Lung (tissue), 12 donors: Measurements from ENCODE around the gene PRSS2. TPM values are rescaled to one million over a fixed set of nuclear protein-coding genes. Genes with fewer than 3 reads are reported as not detected.

Experiments
- ATAC-seq: fragments of 200-7000 bp; cut with Tn5 transposase; one replicate; pipeline ENCODE4 v1.9.1; 2020; ENCODE audit warnings: moderate number of reproducible peaks; ENCODE audit not compliant: insufficient read depth, low FRiP score
- DNase-seq, 3 donors: peaks; one replicate each; pipeline ENCODE4 v3.0.0-alpha.2; 2013 to 2017
- H3K27ac ChIP-seq, 2 donors: one replicate each; pipeline ENCODE4 v1.5.1; 2013; ENCODE audit warnings: mild to moderate bottlenecking in 2 of 2, moderate library complexity in 2 of 2, control low read depth in 1 of 2, inconsistent platforms in 1 of 2, low read depth in 1 of 2, low read length in 1 of 2
- H3K27me3 ChIP-seq, 3 donors: one replicate each; pipeline ENCODE4 v1.5.1; 2013; ENCODE audit warnings: low read length in 2 of 3; ENCODE audit not compliant: control insufficient read depth in 3 of 3, insufficient read depth in 3 of 3
- H3K36me3 ChIP-seq, 4 donors: one replicate each; pipeline ENCODE4 v1.5.1; 2013; ENCODE audit warnings: low read length in 4 of 4, mild to moderate bottlenecking in 1 of 4, moderate library complexity in 1 of 4; ENCODE audit not compliant: control insufficient read depth in 4 of 4, insufficient read depth in 4 of 4
- H3K4me1 ChIP-seq, 5 donors: one replicate each; pipeline ENCODE4 v1.5.1; 2013; ENCODE audit warnings: low read length in 5 of 5, mild to moderate bottlenecking in 2 of 5, moderate library complexity in 1 of 5; ENCODE audit not compliant: control insufficient read depth in 5 of 5, insufficient read depth in 5 of 5
- H3K4me3 ChIP-seq: one replicate; pipeline ENCODE4 v1.5.1; 2013; ENCODE audit warnings: mild to moderate bottlenecking, control low read depth, moderate library complexity
- H3K9ac ChIP-seq, 2 donors: one replicate each; pipeline ENCODE4 v1.5.1; 2013; ENCODE audit warnings: low read length in 2 of 2, control low read depth in 1 of 2; ENCODE audit not compliant: insufficient read depth in 1 of 2
- H3K9me3 ChIP-seq, 4 donors: one replicate each; pipeline ENCODE4 v1.5.1; 2013; ENCODE audit warnings: low read length in 3 of 4, mild to moderate bottlenecking in 1 of 4, moderate library complexity in 1 of 4; ENCODE audit not compliant: control insufficient read depth in 4 of 4, insufficient read depth in 3 of 4
- WGBS, 2 donors: extraction: QIAGEN DNeasy Blood & Tissue Kit; methylation state at CpG; one replicate each; pipeline ENCODE4 v1.1.7; 2013; 5-methylcytosine and 5-hydroxymethylcytosine counted together
- polyA plus RNA-seq, 2 donors: library from polyadenylated mRNA; stranded (reverse); fragments of 200-250 nt; gene quantifications; one replicate each; pipeline ENCODE4 v1.2.1, GENCODE V29; 2013
- total RNA-seq, 2 donors: library from RNA; depleted of rRNA in 1 of 2; stranded (reverse); fragments of >200 nt in 1 of 2; gene quantifications; one replicate each; pipeline ENCODE4 v1.2.1, GENCODE V29; 2014 to 2021
- TF ChIP-seq, protein P1 (sequence below): IDR thresholded peaks from 2 replicates; pipeline ENCODE4 v1.5.1; 2012; ENCODE audit warnings: mild to moderate bottlenecking; ENCODE audit errors: control extremely low read depth, extremely low read depth
- donor health status: control.
- donor health status: control.
- donor health status: Bipolar disorder and iron deficiency.
- donor health status: healthy.
- donor health status: DM: yes; HTN: yes; CAD: no.

Gene PRSS2
- total and polyA plus RNA-seq, 4 donors, result 0.35 to 47.9 (median 1.7) TPM; not detected in 1

- WGBS, 2 donors, result 87 to 94% methylated on average over 2 of the region's 2 CpGs
- no peaks in the 10 kb centered on the region for H3K36me3 ChIP-seq
- TF ChIP-seq, protein P1, sequence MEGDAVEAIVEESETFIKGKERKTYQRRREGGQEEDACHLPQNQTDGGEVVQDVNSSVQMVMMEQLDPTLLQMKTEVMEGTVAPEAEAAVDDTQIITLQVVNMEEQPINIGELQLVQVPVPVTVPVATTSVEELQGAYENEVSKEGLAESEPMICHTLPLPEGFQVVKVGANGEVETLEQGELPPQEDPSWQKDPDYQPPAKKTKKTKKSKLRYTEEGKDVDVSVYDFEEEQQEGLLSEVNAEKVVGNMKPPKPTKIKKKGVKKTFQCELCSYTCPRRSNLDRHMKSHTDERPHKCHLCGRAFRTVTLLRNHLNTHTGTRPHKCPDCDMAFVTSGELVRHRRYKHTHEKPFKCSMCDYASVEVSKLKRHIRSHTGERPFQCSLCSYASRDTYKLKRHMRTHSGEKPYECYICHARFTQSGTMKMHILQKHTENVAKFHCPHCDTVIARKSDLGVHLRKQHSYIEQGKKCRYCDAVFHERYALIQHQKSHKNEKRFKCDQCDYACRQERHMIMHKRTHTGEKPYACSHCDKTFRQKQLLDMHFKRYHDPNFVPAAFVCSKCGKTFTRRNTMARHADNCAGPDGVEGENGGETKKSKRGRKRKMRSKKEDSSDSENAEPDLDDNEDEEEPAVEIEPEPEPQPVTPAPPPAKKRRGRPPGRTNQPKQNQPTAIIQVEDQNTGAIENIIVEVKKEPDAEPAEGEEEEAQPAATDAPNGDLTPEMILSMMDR, result no peak
Observed at GRCh38 chr7:142792593-142792992, 21.8 kb downstream of the PRSS2 start.

GRCh38 chr7:142793156-142793555, 22.4 kb downstream of the PRSS2 start:
- no peak overlapping the region for H3K9ac ChIP-seq
- H3K27ac ChIP-seq, result no peak overlapping the region
- peaks cover 0 to 59% (median 43%) of the 10 kb centered on the region in 3 donors for H3K27me3 ChIP-seq
- 76 to 86% methylated on average over 5 of the region's 5 CpGs for WGBS, 2 donors
- H3K36me3 ChIP-seq, result no peaks in the 10 kb centered on the region
- DNase-seq, result no peak
- ATAC-seq, result no peak
- TF ChIP-seq, protein P1, result no peak
- H3K9me3 ChIP-seq, result peaks cover 0 to 2% (median 0%) of the 10 kb centered on the region in 4 donors
- no peak overlapping the region for H3K4me3 ChIP-seq
- H3K4me1 ChIP-seq, result peaks cover 0 to 14% (median 7%) of the 10 kb centered on the region in 5 donors

More at GRCh38 chr7:142792593-142792992, 21.8 kb downstream of the PRSS2 start:
- Histone ChIP-seq H3K27ac (no peak overlapping the region), H3K4me3 (no peak overlapping the region), H3K4me1 (peaks cover 0 to 12% (median 4%) of the 10 kb centered on the region in 5 donors), H3K9me3 (peaks cover 0 to 2% (median 0%) of the 10 kb centered on the region in 4 donors), H3K9ac (no peak overlapping the region), H3K27me3 (peaks cover 0 to 54% (median 37%) of the 10 kb centered on the region in 3 donors)
- no peak for ATAC-seq
- no peak for DNase-seq

DNA sequence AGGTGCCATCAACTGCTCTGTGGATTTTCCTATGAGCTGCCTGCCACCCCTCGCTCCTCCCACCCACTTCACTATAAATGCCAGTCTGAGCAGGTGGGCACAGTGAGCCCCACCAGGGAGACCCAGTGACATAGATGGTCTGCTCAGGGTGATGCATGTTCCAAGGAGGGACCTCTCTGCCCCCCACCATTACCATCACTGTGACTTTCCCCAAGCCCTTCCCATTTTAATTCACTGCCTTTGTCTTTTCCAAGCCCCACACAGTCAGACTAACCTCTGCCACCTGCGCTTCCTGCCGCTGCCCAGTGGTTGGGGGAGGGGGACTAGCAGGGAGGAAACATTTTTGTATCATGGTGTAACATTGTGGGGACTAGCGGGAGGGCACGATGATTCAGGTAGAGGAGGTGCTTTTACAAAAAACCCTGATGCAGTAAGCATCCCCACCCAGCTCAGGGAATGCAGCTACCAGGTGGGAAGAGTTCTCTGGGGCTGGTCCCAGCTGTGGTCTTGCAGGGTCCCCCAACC, 24.6 kb downstream of the PRSS2 start:
- peaks cover 0 to 16% (median 7%) of the 10 kb centered on the region in 5 donors for H3K4me1 ChIP-seq
- no peak overlapping the region for H3K9ac ChIP-seq
- ATAC-seq (no peak), DNase-seq (no peak)
- no peaks in the 10 kb centered on the region for H3K36me3 ChIP-seq
- 35 to 37% methylated on average over 5 of the region's 5 CpGs for WGBS, 2 donors
- TF ChIP-seq, protein P1, result no peak
- peaks cover 0 to 82% (median 64%) of the 10 kb centered on the region in 3 donors for H3K27me3 ChIP-seq
- H3K9me3 ChIP-seq, result peaks cover 0 to 2% (median under 1%) of the 10 kb centered on the region in 4 donors
- no peak overlapping the region for H3K27ac ChIP-seq
- H3K4me3 ChIP-seq, result no peak overlapping the region
